ENCODE results near the gene ADAMTS10.
"Not testable (repeated sequence)": the region's sequence is repeated elsewhere in the genome, so short reads cannot be mapped to it uniquely, and the experiment has no call there.

Gene ADAMTS10

GRCh38 chr19:8589177-8589714, 21.3 kb downstream of the ADAMTS10 start:
- no peak for DNase-seq

GRCh38 chr19:8585894-8586750, 24.4 kb downstream of the ADAMTS10 start:
- no peak for DNase-seq

- no peak for DNase-seq
Observed at GRCh38 chr19:8584965-8585893, 25.3 kb downstream of the ADAMTS10 start.

- peak; percentile 9 for DNase-seq
Observed at GRCh38 chr19:8580710-8581281, 29.7 kb downstream of the ADAMTS10 start.

GRCh38 chr19:8578642-8579265, 31.8 kb downstream of the ADAMTS10 start:
- peak; percentile 26 for DNase-seq

GRCh38 chr19:8577741-8578140, 32.8 kb downstream of the ADAMTS10 start:
- no peak for DNase-seq

GRCh38 chr19:8577247-8577646, 33.3 kb downstream of the ADAMTS10 start, which contains the start of gene MYO1F:
Gene MYO1F (minus strand): TSS chr19:8577442. CDS start chr19:8577309, 133 bp downstream.
- DNase-seq, result no peak

- DNase-seq, result no peak
Observed at GRCh38 chr19:8576273-8576993, 34.1 kb downstream of the ADAMTS10 start.

- no peak for DNase-seq
Observed at GRCh38 chr19:8575467-8575997, 35.0 kb downstream of the ADAMTS10 start.

GRCh38 chr19:8574619-8574922, 35.9 kb downstream of the ADAMTS10 start:
- not testable (repeated sequence) for DNase-seq

GRCh38 chr19:8573316-8573715, 37.2 kb downstream of the ADAMTS10 start:
- DNase-seq, result no peak

- no peak for DNase-seq
Observed at GRCh38 chr19:8571006-8571411, 39.5 kb downstream of the ADAMTS10 start.

GRCh38 chr19:8569066-8569771, 41.3 kb downstream of the ADAMTS10 start:
- no peak for DNase-seq

- DNase-seq, result no peak
Observed at GRCh38 chr19:8567522-8568172, 42.9 kb downstream of the ADAMTS10 start.

GRCh38 chr19:8566855-8567254, 43.7 kb downstream of the ADAMTS10 start:
- no peak for DNase-seq

GRCh38 chr19:8564866-8565265, 45.6 kb downstream of the ADAMTS10 start:
- not testable (repeated sequence) for DNase-seq

GRCh38 chr19:8561075-8561764, 49.3 kb downstream of the ADAMTS10 start:
- no peak for DNase-seq

GRCh38 chr19:8558325-8558724, 52.2 kb downstream of the ADAMTS10 start:
- no peak for DNase-seq

- DNase-seq, result no peak
Observed at GRCh38 chr19:8557642-8558238, 52.8 kb downstream of the ADAMTS10 start.

All from NCI-H774 (cell line).